HepG2 (cell line): ENCODE data around the gene SLC4A11. TPM values are rescaled to one million over a fixed set of nuclear protein-coding genes. Genes with fewer than 3 reads are reported as not detected.

Experiments
- ATF1 ChIP-seq: IDR thresholded peaks from 2 replicates; pipeline ENCODE4 v1.6.1; 2016; ENCODE audit warnings: mild to moderate bottlenecking, control low read depth
- ATF3 ChIP-seq: sonication (generic); formaldehyde crosslinking; IDR thresholded peaks from 2 replicates; pipeline ENCODE4 v1.4.0; 2020; ENCODE audit warnings: missing genetic modification reagents
- CBFB ChIP-seq: sonication (generic); formaldehyde crosslinking; IDR thresholded peaks from 2 replicates; pipeline ENCODE4 v1.4.0; 2020; ENCODE audit warnings: missing genetic modification reagents
- CREB3 ChIP-seq: sonication (generic); formaldehyde crosslinking; IDR thresholded peaks from 2 replicates; pipeline ENCODE4 v1.5.0; 2020; ENCODE audit warnings: missing genetic modification reagents
- HNRNPUL1 ChIP-seq: fragments of 200-400 bp; formaldehyde crosslinking; IDR thresholded peaks from 2 replicates; pipeline ENCODE4 v1.6.1; 2017; ENCODE audit warnings: low read depth, mild to moderate bottlenecking, low read length, moderate library complexity
- IRX3 ChIP-seq: sonication (generic); formaldehyde crosslinking; IDR thresholded peaks from 2 replicates; pipeline ENCODE4 v1.8.1; 2023; ENCODE audit warnings: mild to moderate bottlenecking, low read depth, missing genetic modification reagents, borderline replicate concordance
- JUNB ChIP-seq: sonication (generic); formaldehyde crosslinking; IDR thresholded peaks from 2 replicates; pipeline ENCODE4 v1.8.0; 2022; ENCODE audit warnings: missing genetic modification reagents, mild to moderate bottlenecking, borderline replicate concordance
- KLF12 ChIP-seq: sonication (generic); formaldehyde crosslinking; IDR thresholded peaks from 2 replicates; pipeline ENCODE4 v1.4.0; 2020; ENCODE audit warnings: missing genetic modification reagents, borderline replicate concordance
- MAX ChIP-seq: IDR thresholded peaks from 2 replicates; pipeline ENCODE4 v1.6.1; 2012; ENCODE audit warnings: inconsistent platforms
- PTBP1 ChIP-seq: fragments of 200-400 bp; formaldehyde crosslinking; IDR thresholded peaks from 2 replicates; pipeline ENCODE4 v1.6.1; 2018; ENCODE audit warnings: low read length, low read depth; ENCODE audit not compliant: poor library complexity, severe bottlenecking
- RARG ChIP-seq: sonication (generic); formaldehyde crosslinking; IDR thresholded peaks from 2 replicates; pipeline ENCODE4 v1.4.0; 2020; ENCODE audit warnings: low read depth, mild to moderate bottlenecking, missing genetic modification reagents
- SALL1 ChIP-seq: sonication (generic); formaldehyde crosslinking; IDR thresholded peaks from 2 replicates; pipeline ENCODE4 v1.8.0; 2022; ENCODE audit warnings: mild to moderate bottlenecking, missing genetic modification reagents
- SMARCE1 ChIP-seq: fragments of 450-650 bp; IDR thresholded peaks from 2 replicates; pipeline ENCODE4 v1.6.1; 2017; ENCODE audit warnings: borderline replicate concordance
- SMC3 ChIP-seq: IDR thresholded peaks from 2 replicates; pipeline ENCODE4 v1.6.1; 2011; ENCODE audit warnings: low read length, improper control_type of control experiment
- SOX6 ChIP-seq, 2 experiments: fragments of 450-650 bp in 1 of 2; sonication (generic) in 1 of 2; formaldehyde crosslinking in 1 of 2; IDR thresholded peaks; 2 replicates each; pipeline versions ENCODE4 v1.4.0 to v1.6.1; 2017 to 2020; ENCODE audit warnings: antibody characterized with exemption in 1 of 2, mild to moderate bottlenecking in 1 of 2, missing genetic modification reagents in 1 of 2
- TEAD3 ChIP-seq: optimal IDR thresholded peaks from 2 replicates; pipeline ENCODE3; 2016; ENCODE audit warnings: borderline replicate concordance
- XRCC5 ChIP-seq: fragments of 200-400 bp; formaldehyde crosslinking; optimal IDR thresholded peaks from 2 replicates; pipeline ENCODE3; 2017; ENCODE audit warnings: mild to moderate bottlenecking, low read length
- ZBTB3 ChIP-seq: sonication (generic); formaldehyde crosslinking; IDR thresholded peaks from 2 replicates; pipeline ENCODE4 v1.4.0; 2020; ENCODE audit warnings: low read depth, mild to moderate bottlenecking, moderate library complexity, missing genetic modification reagents, borderline replicate concordance
- ZNF17 ChIP-seq: sonication (generic); formaldehyde crosslinking; IDR thresholded peaks from 2 replicates; pipeline ENCODE4 v1.5.0; 2020; ENCODE audit warnings: mild to moderate bottlenecking, missing genetic modification reagents
- ZNF572 ChIP-seq: sonication (generic); formaldehyde crosslinking; IDR thresholded peaks from 2 replicates; pipeline ENCODE4 v1.5.1; 2020; ENCODE audit warnings: mild to moderate bottlenecking, missing genetic modification reagents
- ZNF589 ChIP-seq: sonication (generic); formaldehyde crosslinking; conservative IDR thresholded peaks from 2 replicates; pipeline ENCODE4 v1.8.0; 2022; ENCODE audit warnings: mild to moderate bottlenecking, moderate library complexity, missing genetic modification reagents
- ZSCAN12 ChIP-seq: sonication (generic); formaldehyde crosslinking; IDR thresholded peaks from 2 replicates; pipeline ENCODE4 v1.9.0; 2021; ENCODE audit warnings: mild to moderate bottlenecking, missing genetic modification reagents
- ZSCAN20 ChIP-seq: sonication (generic); formaldehyde crosslinking; IDR thresholded peaks from 2 replicates; pipeline ENCODE4 v1.4.0; 2020; ENCODE audit warnings: missing genetic modification reagents, mild to moderate bottlenecking, borderline replicate concordance
- ZSCAN9 ChIP-seq: IDR thresholded peaks from 2 replicates; pipeline ENCODE4 v1.6.1; 2016; ENCODE audit warnings: borderline replicate concordance
- polyA plus RNA-seq, 8 experiments: library from polyadenylated mRNA; depleted of rRNA in 3 of 8; stranded (reverse) in 7 of 8; unstranded in 1 of 8; fragments of >200 nt; fragmentation: Illumina TruSeq in 4 of 8; extraction: Trizol in 4 of 8; gene quantifications; 2 replicates each; pipeline versions ENCODE4 v1.2.1 to v1.2.3, GENCODE V29; 2011 to 2016; ENCODE audit warnings: low read depth in 4 of 8, missing spikeins in 1 of 8, mixed read lengths in 1 of 8; ENCODE audit not compliant: insufficient read depth in 1 of 8
- total RNA-seq, 5 experiments: library from RNA; depleted of rRNA; stranded (reverse); fragments of >200 nt; fragmentation: Illumina TruSeq; extraction: Trizol; gene quantifications; 2 replicates each; pipeline ENCODE4 v1.2.3, GENCODE V29; 2016; ENCODE audit warnings: low read depth in 1 of 5
- TF ChIP-seq, protein P1 (sequence below): sonication (generic); formaldehyde crosslinking; IDR thresholded peaks from 2 replicates; pipeline ENCODE4 v1.8.1; 2023; ENCODE audit warnings: missing genetic modification reagents, inconsistent platforms, borderline replicate concordance
- TF ChIP-seq, protein P2 (sequence below): sonication (generic); formaldehyde crosslinking; IDR thresholded peaks from 2 replicates; pipeline ENCODE4 v1.4.0; 2020; ENCODE audit warnings: missing genetic modification reagents

SLC4A11 gene
- total and polyA plus RNA-seq, 2 of the 13 experiments (the other 11 are each of a cell fraction or from before 2014, with no cell fraction given): 3.9 to 27.0 TPM

GRCh38 chr20:3239026-3239866, at the start of gene SLC4A11 (continued):
- TF ChIP-seq ZNF17 (CRISPR knock-in tag) (no peak), MAX (peak; percentile 80), SOX6 (IDR thresholded peaks at IDR 0.05) (no peak), SOX6 (CRISPR knock-in tag; IDR thresholded peaks at IDR 0.05) (peak; percentile 35; the same call in 1 of the 2 replicates), HNRNPUL1 (no peak), RARG (no peak), JUNB (no peak), ZSCAN9 (CRISPR knock-in tag) (0 out of 2 replicates have a peak, but pooled peaks have one; percentile 12), ATF3 (CRISPR knock-in tag) (peak; percentile 47; the same call in 1 of the 2 replicates), ZNF589 (CRISPR knock-in tag) (no peak), ZSCAN20 (CRISPR knock-in tag) (no peak; the same call in 1 of the 2 replicates), ZSCAN12 (CRISPR knock-in tag) (no peak), PTBP1 (peak; percentile 59), KLF12 (CRISPR knock-in tag) (peak; percentile 83), SMC3 (no peak), ZBTB3 (no peak), CBFB (CRISPR knock-in tag) (no peak), CREB3 (no peak; the same call in 1 of the 2 replicates), XRCC5 (peak; percentile 36), IRX3 (CRISPR knock-in tag) (0 out of 2 replicates have a peak, but pooled peaks have one; percentile 53), SALL1 (peak; percentile 48; the same call in 1 of the 2 replicates), ZNF572 (CRISPR knock-in tag) (no peak), SMARCE1 (no peak), TEAD3 (CRISPR knock-in tag) (peak; percentile 40), ATF1 (CRISPR knock-in tag) (no peak)
- TF ChIP-seq, protein P1, sequence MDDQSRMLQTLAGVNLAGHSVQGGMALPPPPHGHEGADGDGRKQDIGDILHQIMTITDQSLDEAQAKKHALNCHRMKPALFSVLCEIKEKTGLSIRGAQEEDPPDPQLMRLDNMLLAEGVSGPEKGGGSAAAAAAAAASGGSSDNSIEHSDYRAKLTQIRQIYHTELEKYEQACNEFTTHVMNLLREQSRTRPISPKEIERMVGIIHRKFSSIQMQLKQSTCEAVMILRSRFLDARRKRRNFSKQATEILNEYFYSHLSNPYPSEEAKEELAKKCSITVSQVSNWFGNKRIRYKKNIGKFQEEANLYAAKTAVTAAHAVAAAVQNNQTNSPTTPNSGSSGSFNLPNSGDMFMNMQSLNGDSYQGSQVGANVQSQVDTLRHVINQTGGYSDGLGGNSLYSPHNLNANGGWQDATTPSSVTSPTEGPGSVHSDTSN (CRISPR knock-in tag): no peak
- TF ChIP-seq, protein P2, sequence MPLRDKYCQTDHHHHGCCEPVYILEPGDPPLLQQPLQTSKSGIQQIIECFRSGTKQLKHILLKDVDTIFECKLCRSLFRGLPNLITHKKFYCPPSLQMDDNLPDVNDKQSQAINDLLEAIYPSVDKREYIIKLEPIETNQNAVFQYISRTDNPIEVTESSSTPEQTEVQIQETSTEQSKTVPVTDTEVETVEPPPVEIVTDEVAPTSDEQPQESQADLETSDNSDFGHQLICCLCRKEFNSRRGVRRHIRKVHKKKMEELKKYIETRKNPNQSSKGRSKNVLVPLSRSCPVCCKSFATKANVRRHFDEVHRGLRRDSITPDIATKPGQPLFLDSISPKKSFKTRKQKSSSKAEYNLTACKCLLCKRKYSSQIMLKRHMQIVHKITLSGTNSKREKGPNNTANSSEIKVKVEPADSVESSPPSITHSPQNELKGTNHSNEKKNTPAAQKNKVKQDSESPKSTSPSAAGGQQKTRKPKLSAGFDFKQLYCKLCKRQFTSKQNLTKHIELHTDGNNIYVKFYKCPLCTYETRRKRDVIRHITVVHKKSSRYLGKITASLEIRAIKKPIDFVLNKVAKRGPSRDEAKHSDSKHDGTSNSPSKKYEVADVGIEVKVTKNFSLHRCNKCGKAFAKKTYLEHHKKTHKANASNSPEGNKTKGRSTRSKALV (CRISPR knock-in tag): peak; percentile 94
